Prostate gland (tissue), 2 donors: ENCODE measurements around the gene EPS8L1. TPM values are rescaled to one million over a fixed set of nuclear protein-coding genes. Genes with fewer than 3 reads are reported as not detected.
"Not testable (repeated sequence)": the region's sequence is repeated elsewhere in the genome, so short reads cannot be mapped to it uniquely, and the experiment has no call there.

Experiments used
- DNase-seq: peaks from one replicate; pipeline ENCODE4 v3.0.0-alpha.2; 2019; ENCODE audit warnings: low spot score
- H3K27ac ChIP-seq, 2 donors: fragments of 200-600 bp; sonication (generic); 2 replicates each; pipeline ENCODE4 v1.5.1; 2017 to 2019
- H3K27me3 ChIP-seq: fragments of 200-600 bp; sonication (generic); replicated peaks from 2 replicates; pipeline ENCODE4 v1.5.1; 2019; ENCODE audit not compliant: insufficient read depth
- H3K36me3 ChIP-seq, 2 donors: fragments of 200-600 bp; sonication (generic); 1 replicate in 1 of 2; 2 replicates in 1 of 2; pipeline versions ENCODE4 v1.5.1 to v1.8.1; 2017 to 2019
- H3K4me1 ChIP-seq: fragments of 200-600 bp; sonication (generic); replicated peaks from 2 replicates; pipeline ENCODE4 v1.5.1; 2019
- H3K4me3 ChIP-seq, 2 donors: fragments of 200-600 bp; sonication (generic); 2 replicates each; pipeline ENCODE4 v1.5.1; 2017 to 2019
- H3K9me3 ChIP-seq: fragments of 200-600 bp; sonication (generic); 2 replicates; pipeline ENCODE4 v1.5.1; 2017
- POLR2A ChIP-seq: fragments of 450-650 bp; IDR thresholded peaks from one replicate; pipeline ENCODE4 v1.6.1; 2016; ENCODE audit warnings: antibody characterized with exemption, mild to moderate bottlenecking
- POLR2AphosphoS5 ChIP-seq: sonication (generic); formaldehyde crosslinking; IDR thresholded peaks from one replicate; pipeline ENCODE4 v1.6.1; 2017; ENCODE audit warnings: antibody characterized with exemption
- WGBS: methylation state at CpG from one replicate; pipeline ENCODE4 v1.1.5; 2018; 5-methylcytosine and 5-hydroxymethylcytosine counted together
- intact Hi-C: fragments of 100-400 bp; cut with DNase I; formaldehyde crosslinking; loops from one replicate; pipeline ENCODE4 v1.14.2; 2022
- total RNA-seq, 2 donors: library from RNA; depleted of rRNA; stranded (reverse); fragments of >200 nt; gene quantifications; one replicate each; pipeline ENCODE4 v1.1.0, GENCODE V29; 2016
- TF ChIP-seq, protein P1 (sequence below), 4 experiments: fragments of 200-600 bp in 2 of 4; fragments of 450-650 bp in 2 of 4; sonication (generic) in 2 of 4; IDR thresholded peaks; 1 replicate in 3 of 4; 2 replicates in 1 of 4; pipeline ENCODE4 v1.5.1; 2016 to 2019; ENCODE audit warnings: antibody characterized with exemption in 4 of 4, mild to moderate bottlenecking in 2 of 4, moderate library complexity in 2 of 4

EPS8L1 gene
- total RNA-seq, 2 donors from 2014 or later: 36.8 to 62.8 TPM

DNA sequence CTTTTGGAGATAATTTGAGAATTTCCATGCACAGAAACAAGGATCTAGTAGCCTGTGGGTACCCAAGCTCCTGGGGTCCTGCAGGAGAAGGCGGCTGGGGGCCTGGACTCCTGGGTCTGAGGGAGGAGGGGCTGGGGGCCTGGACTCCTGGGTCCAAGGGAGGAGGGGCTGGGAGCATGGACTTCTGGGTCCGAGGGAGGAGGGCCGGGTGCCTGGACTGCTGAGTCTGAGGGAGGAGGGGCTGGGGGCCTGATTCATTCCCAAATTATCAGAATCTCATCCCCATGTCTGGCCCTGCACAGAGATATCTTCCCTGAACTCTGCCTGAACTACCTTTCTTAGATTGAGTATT, 12.2 kb upstream of the EPS8L1 start:
- WGBS: 78% methylated on average over 3 of the region's 3 CpGs
- no peaks in the 10 kb centered on the region for H3K36me3 ChIP-seq
- no peaks in the 10 kb centered on the region for H3K4me1 ChIP-seq
- TF ChIP-seq, protein P1, sequence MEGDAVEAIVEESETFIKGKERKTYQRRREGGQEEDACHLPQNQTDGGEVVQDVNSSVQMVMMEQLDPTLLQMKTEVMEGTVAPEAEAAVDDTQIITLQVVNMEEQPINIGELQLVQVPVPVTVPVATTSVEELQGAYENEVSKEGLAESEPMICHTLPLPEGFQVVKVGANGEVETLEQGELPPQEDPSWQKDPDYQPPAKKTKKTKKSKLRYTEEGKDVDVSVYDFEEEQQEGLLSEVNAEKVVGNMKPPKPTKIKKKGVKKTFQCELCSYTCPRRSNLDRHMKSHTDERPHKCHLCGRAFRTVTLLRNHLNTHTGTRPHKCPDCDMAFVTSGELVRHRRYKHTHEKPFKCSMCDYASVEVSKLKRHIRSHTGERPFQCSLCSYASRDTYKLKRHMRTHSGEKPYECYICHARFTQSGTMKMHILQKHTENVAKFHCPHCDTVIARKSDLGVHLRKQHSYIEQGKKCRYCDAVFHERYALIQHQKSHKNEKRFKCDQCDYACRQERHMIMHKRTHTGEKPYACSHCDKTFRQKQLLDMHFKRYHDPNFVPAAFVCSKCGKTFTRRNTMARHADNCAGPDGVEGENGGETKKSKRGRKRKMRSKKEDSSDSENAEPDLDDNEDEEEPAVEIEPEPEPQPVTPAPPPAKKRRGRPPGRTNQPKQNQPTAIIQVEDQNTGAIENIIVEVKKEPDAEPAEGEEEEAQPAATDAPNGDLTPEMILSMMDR (IDR thresholded peaks at IDR 0.05): no peak
- no peak for TF ChIP-seq POLR2A
- no peak for TF ChIP-seq POLR2AphosphoS5
- no peak for DNase-seq
- no peaks in the 10 kb centered on the region for H3K9me3 ChIP-seq
- H3K27me3 ChIP-seq: no peaks in the 10 kb centered on the region
- H3K27ac ChIP-seq: peak overlapping the region; percentile 63 to 71
- H3K4me3 ChIP-seq: peak overlapping the region in 1 of 2 donors; percentile 82
- intact Hi-C loops: no loop called here

DNA sequence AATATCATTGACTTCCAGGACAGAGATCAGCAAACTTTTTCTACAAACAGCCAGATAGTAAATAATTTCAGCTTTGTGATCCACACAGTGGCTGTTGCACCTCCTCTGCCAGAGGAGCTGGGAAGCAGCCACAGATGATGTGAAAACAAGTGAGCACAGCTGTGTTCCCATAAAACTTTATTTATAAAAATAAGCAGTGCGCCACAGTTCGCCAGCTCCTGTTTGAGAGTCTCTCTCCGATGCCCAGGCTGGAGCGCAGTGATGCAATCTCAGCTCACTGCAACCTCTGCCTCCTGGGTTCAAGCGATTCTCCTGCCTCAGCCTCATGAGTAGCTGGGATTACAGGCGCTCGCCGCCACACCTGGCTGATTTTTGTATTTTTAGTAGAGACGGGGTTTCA, 10.2 kb upstream of the EPS8L1 start:
- DNase-seq, H3K9me3 ChIP-seq, intact Hi-C loops, H3K36me3 ChIP-seq, H3K27ac ChIP-seq, H3K4me1 ChIP-seq, H3K4me3 ChIP-seq, H3K27me3 ChIP-seq: not testable (repeated sequence)
- 70% methylated on average over 9 of the region's 9 CpGs for WGBS

DNA sequence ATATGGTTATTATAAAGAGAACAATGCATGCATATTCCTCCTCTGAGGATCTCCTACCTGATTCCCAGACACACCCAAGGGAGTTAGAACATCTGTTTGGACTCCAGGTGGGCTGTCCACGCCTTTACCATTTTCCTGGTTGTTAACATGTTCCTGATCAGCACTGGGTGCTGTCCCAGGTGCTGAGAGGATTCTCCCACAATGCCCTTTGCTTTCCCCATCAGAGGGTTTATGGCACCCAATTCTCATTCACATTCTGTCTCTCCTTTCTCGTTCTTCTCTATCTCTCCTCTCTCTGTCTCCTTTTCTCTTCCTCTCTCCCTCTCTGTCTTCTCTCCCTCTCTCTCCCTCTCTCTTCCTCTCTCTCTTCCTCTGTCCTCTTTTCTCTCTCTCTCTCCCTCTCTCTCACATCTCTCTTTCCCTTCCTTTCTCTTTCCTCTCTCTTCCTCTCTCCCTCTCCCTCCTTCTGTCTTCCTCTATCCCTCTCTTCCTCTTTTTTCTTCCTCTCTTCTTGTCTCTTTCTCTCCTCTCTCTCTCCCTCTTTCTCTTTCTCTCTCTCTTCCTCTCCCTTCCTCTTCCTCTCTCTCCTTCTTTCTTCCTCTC, 9.5 kb upstream of the EPS8L1 start:
- TF ChIP-seq POLR2A: no peak
- TF ChIP-seq, protein P1 (IDR thresholded peaks at IDR 0.05): no peak
- intact Hi-C loops: no loop called here
- DNase-seq: no peak

DNA sequence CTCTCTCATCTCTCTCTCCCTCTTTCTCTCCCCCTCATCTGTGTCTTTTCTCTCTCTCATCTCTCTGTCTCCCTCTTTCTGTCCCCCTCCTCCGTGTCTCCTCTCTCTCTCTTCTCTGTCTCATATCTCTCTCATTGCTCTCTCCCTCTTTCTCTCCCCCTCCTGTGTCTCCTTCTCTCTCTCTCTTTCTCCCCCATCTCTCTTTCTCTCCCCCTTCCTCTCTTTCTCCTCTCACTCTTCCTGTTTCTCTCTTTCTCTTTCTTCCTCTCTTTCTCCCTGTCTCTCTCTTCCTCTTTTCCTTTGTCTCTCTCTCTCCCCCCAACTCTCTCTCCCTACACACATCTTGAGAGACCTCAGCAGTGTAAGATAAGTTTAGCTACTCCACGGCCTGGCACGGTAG, 7.8 kb upstream of the EPS8L1 start:
- WGBS: 42% methylated on average over 3 of the region's 3 CpGs
- no peak overlapping the region for H3K27ac ChIP-seq
- intact Hi-C loops: no loop called here

More for the DNA sequence above, 9.5 kb upstream of the EPS8L1 start:
- H3K36me3 ChIP-seq: no peaks in the 10 kb centered on the region
- H3K4me1 ChIP-seq: no peaks in the 10 kb centered on the region
- H3K27ac ChIP-seq: no peak overlapping the region
- no peaks in the 10 kb centered on the region for H3K27me3 ChIP-seq
- WGBS: 13% methylated on average over 2 of the region's 2 CpGs
- H3K9me3 ChIP-seq: no peaks in the 10 kb centered on the region
- no peak overlapping the region for H3K4me3 ChIP-seq

DNA sequence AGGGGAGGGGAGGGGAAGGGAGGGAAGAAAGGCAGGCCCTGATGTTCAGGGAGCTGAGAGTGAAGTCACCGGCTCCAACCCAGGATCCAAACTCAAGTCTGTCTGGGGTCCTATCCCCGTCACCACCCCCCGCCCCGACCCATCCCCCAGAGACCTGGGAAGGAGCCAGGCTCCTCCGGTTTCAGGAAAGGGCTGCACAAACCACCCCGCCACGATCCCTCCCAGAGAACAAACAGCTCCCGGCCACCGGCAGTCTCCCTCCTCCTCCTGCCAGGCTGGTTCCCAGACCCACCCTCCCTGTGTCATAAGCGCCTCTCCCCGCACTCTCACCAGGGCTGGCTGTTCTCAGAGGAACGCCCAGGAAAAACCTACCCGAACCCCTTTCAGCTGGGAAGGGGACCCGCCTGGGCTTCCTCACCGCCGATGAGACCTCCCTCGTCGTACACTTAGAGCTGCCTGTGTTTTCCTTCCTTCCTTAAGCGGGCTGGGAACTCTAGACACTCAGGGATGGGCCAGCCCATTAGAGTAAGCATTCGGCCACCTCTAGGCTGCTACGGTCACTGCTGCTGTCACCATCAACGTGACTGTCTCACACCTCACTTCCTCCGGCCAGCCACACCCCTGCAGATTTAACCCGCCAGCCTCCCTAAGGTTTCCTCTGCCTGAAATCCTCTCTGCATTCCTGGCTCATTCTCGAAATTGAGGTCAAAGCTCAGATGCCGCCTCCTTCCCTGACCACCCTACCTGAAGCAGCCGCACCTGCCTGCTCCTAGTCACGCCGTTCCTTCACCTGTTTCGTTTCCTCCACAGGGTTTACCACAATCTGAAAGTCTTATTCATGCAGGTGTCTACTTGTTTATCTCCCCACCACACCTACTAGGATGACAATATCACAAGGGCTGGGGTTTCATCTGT, 6.5 kb upstream of the EPS8L1 start:
- Histone ChIP-seq H3K4me3 (peak overlapping the region; percentile 22 to 35), H3K27me3 (no peaks in the 10 kb centered on the region), H3K27ac (peak overlapping the region; percentile 86 to 90), H3K36me3 (no peaks in the 10 kb centered on the region), H3K4me1 (no peaks in the 10 kb centered on the region), H3K9me3 (no peaks in the 10 kb centered on the region)
- peak; percentile 77 for DNase-seq
- WGBS: 4% methylated on average over 30 of the region's 30 CpGs
- peak; percentile 66 for TF ChIP-seq POLR2A
- TF ChIP-seq, protein P1 (IDR thresholded peaks at IDR 0.05): peak in 2 of 4 experiments; percentile 11 to 23
- TF ChIP-seq POLR2AphosphoS5: peak; percentile 22
- intact Hi-C loops: no loop called here

More for the DNA sequence above, 7.8 kb upstream of the EPS8L1 start:
- Histone ChIP-seq H3K4me1 (no peaks in the 10 kb centered on the region), H3K4me3 (no peak overlapping the region), H3K36me3 (no peaks in the 10 kb centered on the region), H3K9me3 (no peaks in the 10 kb centered on the region), H3K27me3 (no peaks in the 10 kb centered on the region)
- TF ChIP-seq POLR2A (no peak), POLR2AphosphoS5 (no peak)
- TF ChIP-seq, protein P1 (IDR thresholded peaks at IDR 0.05): no peak
- no peak for DNase-seq
